Measurements from ENCODE around the gene MBD5. TPM values are rescaled to one million over a fixed set of nuclear protein-coding genes. Genes with fewer than 3 reads are reported as not detected.
A peak's percentile ranks its signal among the peaks of the same experiment; 100 is the strongest.

The MBD5 gene
- total and polyA plus RNA-seq, 2 of the 4 experiments (the other 2 are of a cell fraction), result 9.8 to 14.2 TPM

GRCh38 chr2:148259674-148260073 is 238.8 kb downstream of the MBD5 start:
- H2AK5ac ChIP-seq (ENCODE audit: low read depth, low read length), result no peak overlapping the region
- no peak for TF ChIP-seq RCOR1 (IDR thresholded peaks at IDR 0.05; ENCODE audit: insufficient replicate concordance, low read length)
- TF ChIP-seq NFE2L2 (IDR thresholded peaks at IDR 0.05; ENCODE audit: low read depth, low read length), result peak; percentile 79
- TF ChIP-seq USF2 (IDR thresholded peaks at IDR 0.05; ENCODE audit: low read depth, low read length), result no peak
- H3K9ac ChIP-seq (ENCODE audit: low read depth, low read length), result no peak overlapping the region
- DNase-seq, result peak; percentile 40
- H4K8ac ChIP-seq (ENCODE audit: low read depth in 2 of 2, low read length in 2 of 2), result no peak overlapping the region
- H3K56ac ChIP-seq (ENCODE audit: extremely low read depth, insufficient read depth, low read length), result no peak overlapping the region
- no peak overlapping the region for H3K4me3 ChIP-seq (ENCODE audit: insufficient read depth, low read depth, low read length)
- no TSS peak for BruUV-seq (replicated peaks)
- no peaks in the 10 kb centered on the region for H4K20me1 ChIP-seq (ENCODE audit: insufficient read depth, low read length)
- H2AK9ac ChIP-seq (replicated peaks; ENCODE audit: low read depth, low read length, poor library complexity), result no peak overlapping the region
- H2BK20ac ChIP-seq (ENCODE audit: low read depth, low read length), result no peak overlapping the region
- H3K9me1 ChIP-seq (ENCODE audit: insufficient read depth, low read length), result no peaks in the 10 kb centered on the region; the same call in none of the 2 replicates
- in situ Hi-C loops (cut with MboI; ENCODE audit: low sequenced_read_pairs), result no loop called here
- peaks cover 8% of the 10 kb centered on the region for H3K36me3 ChIP-seq (ENCODE audit: control insufficient read depth, insufficient read depth, low read length)
- no peak overlapping the region for H3K23ac ChIP-seq (ENCODE audit: low read depth, low read length)
- no peak overlapping the region for H2BK15ac ChIP-seq (ENCODE audit: low read depth, low read length)
- POLR2A ChIA-PET (ENCODE audit: unreplicated experiment), result no interaction called here
- H3K27me3 ChIP-seq (ENCODE audit: control insufficient read depth, insufficient read depth, low read length), result no peaks in the 10 kb centered on the region
- dilution Hi-C loops (cut with HindIII; ENCODE audit: low sequenced_read_pairs, unreplicated experiment), result no loop called here
- no peak overlapping the region for H3K4ac ChIP-seq (ENCODE audit: low read depth, low read length)
- no peak overlapping the region for H4K5ac ChIP-seq (ENCODE audit: low read depth, low read length)
- intact Hi-C loops (cut with micrococcal nuclease), result no loop called here
- no peak for ATAC-seq (ENCODE audit: low read depth)
- no CpG with 5 or more reads among the region's 6 CpGs for WGBS, 2 experiments (ENCODE audit: extremely low coverage in 2 of 2, insufficient read length in 1 of 2)
- no peak overlapping the region for H2BK5ac ChIP-seq (ENCODE audit: low read depth, low read length, poor library complexity, severe bottlenecking)
- H3K9me3 ChIP-seq (ENCODE audit: control insufficient read depth, insufficient read depth, low read length), result no peaks in the 10 kb centered on the region; the same call in 1 of the 2 replicates
- no peak overlapping the region for H2BK120ac ChIP-seq (ENCODE audit: low read depth, low read length)
- no peak overlapping the region for H3K14ac ChIP-seq (replicated peaks; ENCODE audit: low read depth, low read length)
- no peak overlapping the region for H4K91ac ChIP-seq (ENCODE audit: insufficient read depth, low read depth, low read length)
- H3K18ac ChIP-seq (ENCODE audit: low read depth, low read length), result no peak overlapping the region
- CTCF ChIA-PET, result interaction anchor here (0.6 kb wide), 1 partner anchor 29 kb away, joined by 4 read pairs; no protein-coding TSS in a partner anchor
- no peak overlapping the region for H3K27ac ChIP-seq (ENCODE audit: insufficient read depth, low read length)
- H2AFZ ChIP-seq (replicated peaks; ENCODE audit: low read length, poor library complexity), result no peak overlapping the region
- peaks cover 0 to 2% of the 10 kb centered on the region in 2 experiments; a peak in 2 of 4 replicates for H3K79me1 ChIP-seq (ENCODE audit: low read depth in 1 of 2, low read length in 2 of 2)
- no peak overlapping the region for H3K4me2 ChIP-seq (ENCODE audit: low read depth, low read length)
- H3K4me1 ChIP-seq (ENCODE audit: control insufficient read depth, insufficient read depth, low read length), result no peaks in the 10 kb centered on the region

Measured in IMR-90 (cell line).